ENCODE data around the gene ARFGAP3.
"Not testable (repeated sequence)": the region's sequence is repeated elsewhere in the genome, so short reads cannot be mapped to it uniquely, and the experiment has no call there.

The ARFGAP3 gene

DNA sequence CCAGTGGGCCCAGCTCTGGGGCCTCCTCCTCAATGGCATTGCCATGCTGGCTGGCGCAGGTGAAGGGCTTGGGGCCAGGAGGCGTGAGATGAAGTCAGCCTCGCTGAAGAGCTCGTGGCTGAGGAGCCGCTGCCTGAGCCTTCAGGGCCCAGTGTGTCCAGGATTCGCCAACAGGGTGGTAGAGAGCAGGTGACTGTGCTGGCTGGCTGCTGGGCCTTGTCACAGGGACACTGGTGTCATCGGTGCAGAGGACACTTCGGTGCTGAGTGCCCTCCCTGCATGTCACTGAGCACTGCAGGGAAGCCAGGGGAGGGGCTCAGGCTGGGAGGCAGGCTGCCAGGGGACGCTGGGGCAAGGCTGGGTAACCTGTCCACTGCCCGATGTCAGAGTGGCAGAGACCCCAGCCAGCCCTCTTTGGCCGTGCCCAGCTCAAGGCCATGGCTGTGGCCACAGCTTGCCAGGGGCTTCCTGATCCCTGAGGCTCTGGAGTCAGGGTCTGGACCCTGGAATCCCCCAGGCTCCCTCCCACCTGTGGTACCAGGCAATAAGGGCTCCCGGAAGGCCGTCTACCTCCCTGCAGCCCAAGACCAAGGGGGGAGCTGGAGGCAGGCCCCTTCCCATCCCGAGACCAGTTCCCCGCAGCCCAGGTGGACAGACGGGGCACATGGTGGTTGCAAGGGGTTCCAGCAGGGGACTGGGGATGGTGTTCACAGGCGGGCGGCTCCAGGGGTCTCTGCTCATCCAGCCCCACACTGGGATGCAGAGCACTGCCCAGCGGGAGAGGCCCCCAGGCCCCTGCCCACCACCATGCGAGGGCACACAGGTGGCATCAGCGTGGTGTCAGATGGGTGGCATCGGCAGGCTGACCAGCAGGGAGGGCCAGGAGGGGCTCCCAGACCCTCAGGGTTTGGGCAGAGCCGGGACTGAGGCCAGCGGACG, 63.9 kb downstream of the ARFGAP3 start:
- DNase-seq = no peak

- no peak for DNase-seq
Observed at GRCh38 chr22:42792453-42792908, 64.6 kb downstream of the ARFGAP3 start.

- DNase-seq = no peak
Observed at GRCh38 chr22:42791721-42792452, 65.2 kb downstream of the ARFGAP3 start.

DNA sequence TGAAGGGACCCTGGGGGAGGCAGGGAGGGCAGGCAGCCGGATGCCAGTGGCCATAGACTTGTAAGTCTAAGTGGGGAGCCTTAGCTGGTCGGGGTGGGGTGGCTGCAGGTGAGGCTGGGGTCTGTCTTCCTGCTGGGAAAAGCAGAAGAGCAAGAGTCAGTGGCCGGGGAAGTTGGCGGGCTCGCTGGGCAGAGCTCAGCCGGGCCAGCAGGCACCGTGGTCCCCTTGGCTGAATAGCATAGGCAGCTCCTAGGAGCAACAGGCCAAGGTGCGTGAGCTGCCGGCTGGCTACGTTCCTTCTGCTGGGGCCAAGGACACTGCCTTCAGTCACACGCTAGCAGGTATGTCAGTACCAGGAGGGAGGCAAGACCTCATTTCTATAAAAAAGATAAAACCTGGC, 68.6 kb downstream of the ARFGAP3 start:
- DNase-seq = no peak

DNA sequence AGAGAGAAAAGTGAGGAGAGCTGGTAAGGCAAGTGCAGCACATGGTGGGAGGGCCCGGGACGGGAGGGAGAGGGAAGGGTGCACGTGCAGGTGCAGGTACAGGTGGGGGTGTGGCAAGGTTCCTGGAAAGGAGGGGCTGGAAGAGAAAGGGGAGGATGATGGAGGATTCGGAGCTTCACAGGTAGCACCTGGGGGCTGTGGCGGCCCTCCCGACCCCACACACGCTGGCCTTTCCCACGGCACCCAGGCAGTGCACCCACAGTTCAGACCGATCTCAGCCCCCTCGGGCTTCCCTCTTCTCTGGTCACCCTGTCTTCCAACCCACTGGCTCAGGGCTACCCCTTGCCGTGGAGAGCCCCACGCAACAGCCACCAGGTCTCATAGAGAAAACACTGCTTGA, 69.1 kb downstream of the ARFGAP3 start:
- no peak for DNase-seq

DNA sequence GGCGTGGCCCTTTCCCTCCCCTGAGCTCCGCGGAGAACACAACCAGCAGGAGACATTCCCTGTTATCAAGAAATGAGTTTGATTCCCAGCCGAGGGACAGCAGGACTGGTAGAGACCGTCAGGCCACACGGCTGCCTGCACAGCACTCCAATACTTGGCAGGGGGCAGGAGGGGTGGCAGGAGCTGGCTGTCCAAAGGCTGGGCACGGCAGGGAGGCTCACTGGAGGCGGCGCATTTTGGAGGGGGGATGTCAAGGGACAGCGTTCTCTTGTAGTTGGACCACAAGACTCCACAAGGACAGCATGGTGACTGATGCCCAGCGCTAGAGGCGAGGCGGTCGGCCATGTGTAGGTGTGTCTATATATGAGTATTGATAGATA, 69.7 kb downstream of the ARFGAP3 start:
- no peak for DNase-seq

GRCh38 chr22:42786606-42787356, 70.3 kb downstream of the ARFGAP3 start:
- no peak for DNase-seq

GRCh38 chr22:42785706-42786499, 71.2 kb downstream of the ARFGAP3 start:
- DNase-seq = no peak

- not testable (repeated sequence) for DNase-seq
Observed at GRCh38 chr22:42782306-42782705, 74.8 kb downstream of the ARFGAP3 start.

DNA sequence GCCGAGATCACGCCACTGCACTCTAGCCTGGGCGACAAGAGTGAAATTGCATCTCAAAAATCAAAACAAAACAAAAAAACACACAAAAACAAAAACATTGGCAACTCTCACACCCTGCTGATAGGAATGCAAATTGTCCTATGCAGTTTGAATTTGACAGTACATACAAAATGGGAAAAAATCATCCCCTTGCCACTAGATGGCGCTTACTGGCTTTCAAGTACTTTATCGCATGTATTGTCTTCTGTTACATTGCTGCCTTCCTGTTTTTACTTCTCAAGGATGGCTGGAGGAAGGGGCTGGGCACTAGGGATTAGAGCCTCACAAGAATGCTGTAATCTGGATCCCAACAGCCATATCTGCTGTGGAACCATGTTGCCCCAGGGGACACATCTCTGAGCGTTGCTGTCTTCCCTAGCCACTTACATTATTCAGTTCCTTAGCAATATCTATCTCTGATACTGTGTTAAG, 77.0 kb downstream of the ARFGAP3 start:
- no peak for DNase-seq

GRCh38 chr22:42777126-42777525, 79.9 kb downstream of the ARFGAP3 start:
- no peak for DNase-seq

DNA sequence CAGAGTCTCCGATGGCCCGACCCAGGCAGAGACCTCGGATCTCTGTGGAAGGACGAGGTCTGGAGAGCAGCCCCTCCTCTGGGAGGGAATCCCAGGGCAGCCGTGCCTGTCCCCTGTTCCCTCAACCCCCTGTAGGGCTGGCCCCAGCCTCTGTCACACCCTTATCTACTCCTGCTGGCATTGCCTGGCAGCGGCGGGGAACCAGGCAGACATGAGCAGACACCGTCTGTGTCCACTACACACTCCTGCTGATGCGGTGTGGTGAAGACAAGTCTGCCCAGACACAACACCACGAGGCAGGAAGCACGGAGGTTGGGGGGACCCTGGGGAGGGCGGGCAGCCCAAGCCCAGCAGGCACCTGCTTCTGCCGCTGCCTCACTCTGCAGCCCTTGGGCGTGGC, 83.9 kb downstream of the ARFGAP3 start:
- DNase-seq = no peak

DNA sequence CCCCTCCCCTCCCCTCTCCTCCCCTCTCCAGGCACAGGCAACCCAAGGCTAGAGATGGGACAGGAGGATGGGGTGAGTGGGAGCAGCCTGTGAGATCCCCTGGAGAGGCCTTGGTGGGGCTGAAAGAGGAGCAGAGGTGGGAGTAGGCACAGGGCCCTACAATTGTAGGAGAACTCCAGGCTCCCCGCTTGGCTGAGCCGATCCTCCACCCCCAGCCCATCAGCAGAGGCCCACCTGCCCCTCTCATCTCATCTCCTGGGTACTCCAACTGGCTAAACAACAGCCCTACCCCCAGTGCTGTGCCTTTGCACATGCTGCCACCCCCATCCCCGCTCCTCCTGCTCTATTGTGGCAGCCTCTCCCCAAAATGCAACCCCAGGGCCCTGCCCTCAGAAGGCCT, 84.4 kb downstream of the ARFGAP3 start:
- no peak for DNase-seq

GRCh38 chr22:42770941-42771647, 86.0 kb downstream of the ARFGAP3 start:
- DNase-seq = no peak

GRCh38 chr22:42770448-42770726, 86.7 kb downstream of the ARFGAP3 start:
- DNase-seq = no peak

DNA sequence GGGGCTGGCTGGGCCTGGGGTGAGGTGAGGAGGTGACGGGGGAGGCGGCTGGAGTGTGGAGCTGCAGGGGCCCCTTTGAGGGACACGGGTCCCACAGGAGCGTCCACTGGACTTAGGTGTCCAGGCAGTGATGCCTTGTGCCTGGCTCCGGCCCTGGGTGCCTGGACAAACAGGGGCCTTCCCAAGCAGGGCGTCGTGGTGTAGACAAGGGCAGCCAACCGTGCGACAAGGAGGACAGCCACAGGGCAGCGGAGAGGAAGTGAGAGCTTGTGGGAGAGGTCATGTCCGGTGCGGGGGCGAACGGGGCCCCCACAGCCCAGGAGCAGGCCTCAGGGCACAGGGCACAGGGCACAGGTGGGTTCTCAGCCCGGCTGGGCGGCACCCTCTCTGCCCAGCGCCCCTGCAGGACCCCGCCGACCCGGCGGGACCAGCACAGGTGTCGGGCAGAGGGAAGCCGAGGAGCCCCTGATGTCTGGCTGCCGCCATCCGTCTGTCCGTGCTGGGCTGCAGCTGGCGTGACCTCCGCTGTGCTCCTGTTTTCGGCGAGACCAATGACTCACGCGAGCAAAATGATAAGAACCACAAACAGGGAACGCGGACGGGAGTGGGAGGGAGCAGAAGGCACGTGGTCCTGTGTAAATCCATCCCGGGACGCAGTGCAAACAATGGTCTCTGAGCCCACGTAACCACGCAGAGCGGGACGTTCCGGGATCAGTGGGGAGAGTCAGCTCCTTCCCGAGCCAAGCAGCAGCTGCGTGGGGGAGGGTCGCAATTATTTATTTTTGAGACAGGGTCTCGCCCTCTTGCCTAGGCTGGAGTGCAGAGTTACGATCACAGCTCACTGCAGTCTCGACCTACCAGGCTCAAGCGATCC, 87.3 kb downstream of the ARFGAP3 start:
- DNase-seq = no peak

- DNase-seq = no peak
Observed at GRCh38 chr22:42769238-42769573, 87.9 kb downstream of the ARFGAP3 start.

DNA sequence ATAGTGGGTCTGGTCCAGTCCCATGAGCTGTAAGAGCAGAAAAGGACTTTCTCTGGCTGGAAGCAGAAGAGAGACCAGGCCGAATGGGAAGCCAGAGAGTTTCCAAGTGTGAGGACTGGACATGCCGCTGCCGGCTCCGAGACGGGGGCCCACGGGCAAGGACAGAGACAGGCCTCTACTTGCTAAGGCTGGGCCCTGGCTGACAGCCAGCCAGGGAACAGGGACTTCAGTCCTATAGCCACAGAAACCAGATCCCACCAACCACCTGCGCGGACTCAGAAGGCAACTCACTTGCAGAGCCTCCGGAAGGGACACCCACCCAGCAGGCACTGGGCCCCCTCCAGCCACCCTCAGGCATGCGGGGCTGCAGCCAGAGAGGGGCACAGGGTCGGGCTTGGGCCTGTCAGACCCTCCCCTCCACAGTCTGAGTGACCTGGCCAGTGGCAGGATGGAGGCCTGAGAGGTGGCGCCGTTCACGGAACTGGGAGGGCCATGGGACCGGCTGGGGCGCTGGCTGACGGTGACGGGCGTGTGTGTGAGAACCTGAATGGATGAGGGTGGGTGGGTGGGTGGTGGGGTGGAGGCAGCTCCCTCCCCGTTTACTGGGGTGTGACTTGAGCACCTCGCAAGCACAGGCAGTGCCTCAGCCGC, 88.6 kb downstream of the ARFGAP3 start:
- DNase-seq = no peak

DNA sequence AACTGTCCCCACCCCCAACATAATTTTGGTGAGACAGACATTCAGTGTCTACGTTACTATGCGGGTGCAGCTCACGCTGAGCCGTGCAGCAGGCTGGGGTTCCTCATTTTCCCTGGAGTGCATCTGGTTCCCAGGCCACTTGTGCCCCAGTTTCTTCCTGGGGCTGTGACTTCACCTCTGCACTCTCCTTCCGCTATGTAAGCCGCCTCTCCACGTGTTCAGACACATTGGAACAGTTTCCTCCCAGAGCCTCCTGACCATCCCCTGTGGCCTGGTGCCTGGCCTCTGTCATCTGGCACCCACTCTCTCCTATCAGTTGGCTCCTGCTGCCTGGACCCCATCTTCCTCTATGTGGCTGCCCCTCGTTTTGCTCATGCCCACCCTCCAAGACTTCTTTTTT, 90.2 kb downstream of the ARFGAP3 start:
- no peak for DNase-seq

- DNase-seq = no peak
Observed at GRCh38 chr22:42764895-42765363, 92.1 kb downstream of the ARFGAP3 start.

Data from right hindlimb (tissue), 1 donor.